Fibroblast of lung (primary cell): ENCODE results near the gene AP3S2. TPM values are rescaled to one million over a fixed set of nuclear protein-coding genes. Genes with fewer than 3 reads are reported as not detected.
A peak's percentile ranks its signal among the peaks of the same experiment; 100 is the strongest.

ENCODE experiments used
- DNase-seq, 2 donors: peaks; one replicate each; pipeline versions ENCODE4 v3.0.0 to v3.0.0-alpha.2; 2010; ENCODE audit warnings: low read depth in 2 of 2
- H2AFZ ChIP-seq: 2 replicates; pipeline ENCODE4 v1.5.1; 2012; ENCODE audit warnings: low read length, control low read depth, inconsistent platforms
- H3K27ac ChIP-seq: 2 replicates; pipeline ENCODE4 v1.5.1; 2011; ENCODE audit warnings: low read length, control low read depth; ENCODE audit not compliant: insufficient read depth
- H3K27me3 ChIP-seq: 2 replicates; pipeline ENCODE4 v1.5.1; 2011; ENCODE audit warnings: mild to moderate bottlenecking, low read length; ENCODE audit not compliant: control insufficient read depth, insufficient read depth
- H3K36me3 ChIP-seq: 2 replicates; pipeline ENCODE4 v1.5.1; 2011; ENCODE audit warnings: low read length; ENCODE audit not compliant: control insufficient read depth, insufficient read depth
- H3K4me1 ChIP-seq: 2 replicates; pipeline ENCODE4 v1.5.1; 2011; ENCODE audit warnings: low read length; ENCODE audit not compliant: control insufficient read depth, insufficient read depth; ENCODE audit errors: extremely low read depth
- H3K4me2 ChIP-seq: 2 replicates; pipeline ENCODE4 v1.5.1; 2011; ENCODE audit warnings: low read length, control low read depth; ENCODE audit not compliant: insufficient read depth; ENCODE audit errors: extremely low read depth
- H3K4me3 ChIP-seq, 4 experiments: fragments of 200-600 bp in 1 of 4; sonication (generic) in 1 of 4; replicated peaks in 1 of 4; 2 replicates each; pipeline ENCODE4 v1.5.1; 2011 to 2016; ENCODE audit warnings: low read length in 4 of 4, low read depth in 3 of 4, mild to moderate bottlenecking in 3 of 4, control low read depth in 2 of 4, inconsistent platforms in 1 of 4, mixed read lengths in 1 of 4; ENCODE audit not compliant: insufficient read depth in 1 of 4; ENCODE audit errors: control extremely low read depth in 1 of 4
- H3K79me2 ChIP-seq: 2 replicates; pipeline ENCODE4 v1.5.1; 2012; ENCODE audit warnings: mild to moderate bottlenecking, low read length, inconsistent platforms; ENCODE audit not compliant: control insufficient read depth, insufficient read depth
- H3K9ac ChIP-seq: 2 replicates; pipeline ENCODE4 v1.5.1; 2011; ENCODE audit warnings: mild to moderate bottlenecking, low read length, control low read depth; ENCODE audit not compliant: insufficient read depth
- H3K9me3 ChIP-seq: 2 replicates; pipeline ENCODE4 v1.5.1; 2012; ENCODE audit warnings: low read depth, low read length; ENCODE audit not compliant: control insufficient read depth, insufficient read depth
- H4K20me1 ChIP-seq: 2 replicates; pipeline ENCODE4 v1.5.1; 2011; ENCODE audit warnings: low read length; ENCODE audit not compliant: control insufficient read depth, insufficient read depth; ENCODE audit errors: extremely low read depth
- EZH2 ChIP-seq: IDR thresholded peaks from 2 replicates; pipeline ENCODE4 v1.5.1; 2012; ENCODE audit warnings: low read length, control low read depth, mild to moderate bottlenecking; ENCODE audit errors: missing control alignments
- polyA plus RNA-seq, 2 donors: library from polyadenylated mRNA; depleted of rRNA in 1 of 2; stranded (reverse) in 1 of 2; unstranded in 1 of 2; fragments of >200 nt; gene quantifications; 2 replicates each; pipeline ENCODE4 v1.2.1, GENCODE V29; 2011 to 2012; ENCODE audit warnings: missing spikeins in 1 of 2
- total RNA-seq: library from RNA; depleted of rRNA; stranded (reverse); fragments of >200 nt; gene quantifications from 2 replicates; pipeline ENCODE4 v1.2.1, GENCODE V29; 2014
- TF ChIP-seq, protein P1 (sequence below), 2 donors: IDR thresholded peaks in 1 of 2; conservative IDR thresholded peaks in 1 of 2; 1 replicate in 1 of 2; 2 replicates in 1 of 2; pipeline ENCODE4 v1.5.1; 2011 to 2012; ENCODE audit warnings: low read length in 2 of 2, control low read depth in 1 of 2, inconsistent platforms in 1 of 2, low read depth in 1 of 2, mild to moderate bottlenecking in 1 of 2

The AP3S2 gene
- total and polyA plus RNA-seq, 2 donors (not counting 1 experiment from before 2014, with no cell fraction given): 54.4 to 69.5 TPM

DNA sequence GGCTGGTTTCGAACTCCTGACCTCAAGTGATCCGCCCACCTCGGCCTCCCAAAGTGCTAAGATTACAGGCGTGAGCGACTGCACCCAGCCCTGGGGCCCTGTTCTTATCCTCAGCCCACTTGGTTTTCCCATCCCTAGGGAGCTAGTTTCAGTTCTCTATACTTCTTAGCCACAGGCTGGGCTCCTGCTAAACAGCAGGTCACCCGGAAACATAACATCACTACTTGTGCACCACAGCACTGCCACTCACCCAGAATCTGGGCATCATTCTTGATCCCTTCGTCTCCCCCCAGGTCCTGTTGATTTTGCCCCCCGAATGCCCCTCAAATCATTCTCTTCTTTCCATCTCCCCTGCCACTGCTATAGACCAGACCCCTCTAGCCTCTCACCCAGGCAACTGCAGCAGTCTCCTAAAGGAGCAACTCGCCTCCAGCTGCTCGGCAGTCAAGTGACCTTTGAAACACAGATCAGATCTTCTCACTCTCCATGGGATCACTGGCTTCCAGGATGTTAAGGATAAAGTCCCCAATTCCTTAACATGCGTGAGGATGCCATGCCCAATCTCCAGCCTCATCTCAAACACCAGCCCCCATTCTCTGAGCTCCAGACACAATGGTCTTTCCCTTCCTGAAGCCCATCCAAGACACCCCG is 5.6 kb upstream of the AP3S2 start:
- Histone ChIP-seq H3K4me1 (no peaks in the 10 kb centered on the region), H3K27ac (no peak overlapping the region), H3K27me3 (no peaks in the 10 kb centered on the region), H3K9ac (no peak overlapping the region), H3K4me3 (no peak overlapping the region), H3K36me3 (peaks cover 6% of the 10 kb centered on the region), H3K79me2 (no peaks in the 10 kb centered on the region), H4K20me1 (no peaks in the 10 kb centered on the region), H2AFZ (no peak overlapping the region), H3K4me2 (no peak overlapping the region), H3K9me3 (no peaks in the 10 kb centered on the region)
- TF ChIP-seq, protein P1, sequence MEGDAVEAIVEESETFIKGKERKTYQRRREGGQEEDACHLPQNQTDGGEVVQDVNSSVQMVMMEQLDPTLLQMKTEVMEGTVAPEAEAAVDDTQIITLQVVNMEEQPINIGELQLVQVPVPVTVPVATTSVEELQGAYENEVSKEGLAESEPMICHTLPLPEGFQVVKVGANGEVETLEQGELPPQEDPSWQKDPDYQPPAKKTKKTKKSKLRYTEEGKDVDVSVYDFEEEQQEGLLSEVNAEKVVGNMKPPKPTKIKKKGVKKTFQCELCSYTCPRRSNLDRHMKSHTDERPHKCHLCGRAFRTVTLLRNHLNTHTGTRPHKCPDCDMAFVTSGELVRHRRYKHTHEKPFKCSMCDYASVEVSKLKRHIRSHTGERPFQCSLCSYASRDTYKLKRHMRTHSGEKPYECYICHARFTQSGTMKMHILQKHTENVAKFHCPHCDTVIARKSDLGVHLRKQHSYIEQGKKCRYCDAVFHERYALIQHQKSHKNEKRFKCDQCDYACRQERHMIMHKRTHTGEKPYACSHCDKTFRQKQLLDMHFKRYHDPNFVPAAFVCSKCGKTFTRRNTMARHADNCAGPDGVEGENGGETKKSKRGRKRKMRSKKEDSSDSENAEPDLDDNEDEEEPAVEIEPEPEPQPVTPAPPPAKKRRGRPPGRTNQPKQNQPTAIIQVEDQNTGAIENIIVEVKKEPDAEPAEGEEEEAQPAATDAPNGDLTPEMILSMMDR (conservative IDR thresholded peaks at IDR 0.05 in 1 of 2, IDR thresholded peaks at IDR 0.05 in 1 of 2; ENCODE audit: low read depth in 1 of 2, low read length in 2 of 2): no peak
- no peak for TF ChIP-seq EZH2
- no peak for DNase-seq

DNA sequence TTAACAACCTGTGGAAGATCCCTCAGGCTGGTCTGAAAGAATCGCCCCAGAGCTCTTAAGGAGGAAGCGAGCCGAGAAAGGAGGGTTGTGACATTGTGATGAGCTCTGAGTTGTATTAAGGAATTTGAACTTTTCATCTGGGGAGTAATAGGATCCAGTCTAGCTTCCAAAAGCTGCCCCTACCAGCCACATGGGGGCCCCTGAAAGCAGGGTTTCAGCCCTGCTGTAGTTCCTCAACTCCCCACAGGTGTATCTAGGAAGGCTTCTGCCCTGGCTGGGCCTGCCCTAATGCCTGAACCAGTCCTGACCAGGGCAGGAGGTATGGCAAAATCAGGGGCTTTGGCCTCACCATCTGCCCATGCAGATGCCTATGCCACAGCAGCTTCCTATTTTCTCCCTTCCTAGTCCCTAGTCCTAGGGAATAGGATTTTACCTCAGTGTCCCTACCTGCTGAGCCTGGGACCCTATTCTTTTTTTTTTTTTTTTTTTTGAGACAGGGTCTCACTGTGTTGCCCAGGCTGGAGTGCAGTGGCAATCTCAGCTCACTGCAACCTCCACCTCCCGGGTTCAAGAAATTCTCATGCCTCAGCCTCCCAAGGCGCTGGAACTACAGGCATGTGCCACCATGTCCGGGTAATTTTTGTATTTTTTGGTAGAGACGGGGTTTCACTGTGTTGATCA is 5.0 kb upstream of the AP3S2 start:
- H3K27ac ChIP-seq: no peak overlapping the region
- peak; percentile 43 to 44 for DNase-seq

DNA sequence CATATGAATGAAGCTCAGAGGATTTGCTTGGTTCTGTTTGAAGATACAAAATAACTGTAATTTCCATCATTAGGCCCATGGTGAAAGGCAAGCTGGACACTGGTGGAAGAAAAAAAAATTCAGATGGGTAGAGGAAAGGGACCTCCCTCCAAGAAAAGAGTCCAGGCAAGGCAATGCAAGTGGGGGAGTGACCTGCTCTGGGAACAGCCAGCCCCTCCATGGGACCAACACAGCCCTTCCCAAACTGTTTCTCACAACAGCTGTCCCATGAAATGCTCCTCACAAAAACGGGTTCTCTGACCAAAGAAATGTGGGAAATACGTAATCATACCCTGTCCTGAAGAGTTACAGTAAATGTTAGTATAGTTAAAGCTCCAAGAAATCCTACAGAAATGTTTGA is 4.4 kb upstream of the AP3S2 start:
- H3K4me3 ChIP-seq: no peak overlapping the region
- no peaks in the 10 kb centered on the region for H3K27me3 ChIP-seq
- H3K9ac ChIP-seq: no peak overlapping the region
- no peaks in the 10 kb centered on the region for H4K20me1 ChIP-seq
- no peak for DNase-seq
- peaks cover 6% of the 10 kb centered on the region for H3K79me2 ChIP-seq
- peaks cover 6% of the 10 kb centered on the region for H3K36me3 ChIP-seq
- H3K9me3 ChIP-seq: no peaks in the 10 kb centered on the region
- no peak for TF ChIP-seq EZH2
- TF ChIP-seq, protein P1 (conservative IDR thresholded peaks at IDR 0.05 in 1 of 2, IDR thresholded peaks at IDR 0.05 in 1 of 2; ENCODE audit: low read depth in 1 of 2, low read length in 2 of 2): no peak
- H3K4me1 ChIP-seq: no peaks in the 10 kb centered on the region
- H3K27ac ChIP-seq: no peak overlapping the region
- H2AFZ ChIP-seq: no peak overlapping the region
- H3K4me2 ChIP-seq: no peak overlapping the region

More for the DNA sequence above, 5.0 kb upstream of the AP3S2 start:
- Histone ChIP-seq H3K9me3 (no peaks in the 10 kb centered on the region), H3K36me3 (peaks cover 6% of the 10 kb centered on the region), H3K27me3 (no peaks in the 10 kb centered on the region), H2AFZ (no peak overlapping the region), H3K79me2 (no peaks in the 10 kb centered on the region), H3K4me3 (no peak overlapping the region), H3K9ac (no peak overlapping the region), H3K4me2 (no peak overlapping the region), H3K4me1 (no peaks in the 10 kb centered on the region), H4K20me1 (no peaks in the 10 kb centered on the region)
- TF ChIP-seq EZH2: no peak
- TF ChIP-seq, protein P1 (conservative IDR thresholded peaks at IDR 0.05 in 1 of 2, IDR thresholded peaks at IDR 0.05 in 1 of 2; ENCODE audit: low read depth in 1 of 2, low read length in 2 of 2): peak; percentile 35 to 50
